Activated B cell treated with CpG ODN at 0.5 μM for 24 hours (primary cell): ENCODE measurements around the gene SLC2A8. TPM values are rescaled to one million over a fixed set of nuclear protein-coding genes. Genes with fewer than 3 reads are reported as not detected.

ENCODE experiments used
- ATAC-seq: fragments of 200-7000 bp; cut with Tn5 transposase; one replicate; pipeline ENCODE4 v1.10.0; 2021; ENCODE audit warnings: low read depth, mild to moderate bottlenecking, moderate library complexity
- CTCF ChIA-PET: fragments of 350-600 bp; sonication (Branson Sonifier 250); formaldehyde crosslinking; loops from one replicate; lab custom pipeline; 2021; ENCODE audit warnings: antibody characterized with exemption; lab: Charles Lee
- POLR2A ChIA-PET: fragments of 350-600 bp; sonication (Branson Sonifier 250); formaldehyde crosslinking; loops from one replicate; lab custom pipeline; 2021; ENCODE audit warnings: antibody characterized with exemption; lab: Charles Lee
- DNase-seq: peaks from one replicate; pipeline ENCODE4 v3.0.0; 2022
- H3K27ac Mint-ChIP-seq: one replicate; pipeline ENCODE4 v1.8.0; 2020; ENCODE audit warnings: mixed read lengths
- H3K27me3 Mint-ChIP-seq: one replicate; pipeline ENCODE4 v1.8.0; 2021; ENCODE audit warnings: mixed read lengths
- H3K36me3 Mint-ChIP-seq: one replicate; pipeline ENCODE4 v1.8.0; 2021; ENCODE audit warnings: low read depth, mixed read lengths
- H3K4me1 Mint-ChIP-seq: one replicate; pipeline ENCODE4 v1.8.0; 2021; ENCODE audit warnings: mixed read lengths
- H3K4me3 Mint-ChIP-seq: one replicate; pipeline ENCODE4 v1.8.0; 2020; ENCODE audit warnings: mild to moderate bottlenecking, mixed read lengths
- H3K9me3 Mint-ChIP-seq: one replicate; pipeline ENCODE4 v1.8.0; 2020; ENCODE audit warnings: mixed read lengths
- CTCF ChIP-seq: fragments of 200-600 bp; IDR thresholded peaks from one replicate; pipeline ENCODE4 v1.8.0; 2022; ENCODE audit warnings: antibody characterized with exemption, mild to moderate bottlenecking
- intact Hi-C: fragments of 100-400 bp; cut with micrococcal nuclease; formaldehyde crosslinking; loops from one replicate; pipeline ENCODE4 v1.15.1; 2024
- total RNA-seq: library from RNA; stranded (reverse); gene quantifications from 2 replicates; pipeline ENCODE4 v1.2.3, GENCODE V29; 2022

The SLC2A8 gene
- total RNA-seq, 1 donor from 2014 or later = 17.1 TPM

GRCh38 chr9:127366594-127366993, 30.4 kb upstream of the SLC2A8 start:
- Mint-ChIP-seq H3K4me1 (no peaks in the 10 kb centered on the region), H3K9me3 (no peaks in the 10 kb centered on the region), H3K4me3 (no peak overlapping the region), H3K27ac (no peak overlapping the region), H3K27me3 (no peaks in the 10 kb centered on the region), H3K36me3 (no peaks in the 10 kb centered on the region)
- TF ChIP-seq CTCF = no peak
- intact Hi-C loops = no loop called here
- ATAC-seq (no peak), DNase-seq (no peak)
- ChIA-PET POLR2A (no interaction called here), CTCF (no interaction called here)

- no peaks in the 10 kb centered on the region for H3K36me3 Mint-ChIP-seq
- POLR2A ChIA-PET = interaction anchor here (0.7 kb wide), 1 partner anchor 8 kb away, joined by 9 read pairs; no protein-coding TSS in a partner anchor
- intact Hi-C loops = no loop called here
- H3K4me1 Mint-ChIP-seq = no peaks in the 10 kb centered on the region
- TF ChIP-seq CTCF = no peak
- DNase-seq (no peak), ATAC-seq (no peak)
- no peak overlapping the region for H3K4me3 Mint-ChIP-seq
- H3K27me3 Mint-ChIP-seq = no peaks in the 10 kb centered on the region
- CTCF ChIA-PET = no interaction called here
- H3K27ac Mint-ChIP-seq = no peak overlapping the region
- H3K9me3 Mint-ChIP-seq = no peaks in the 10 kb centered on the region
Measured at GRCh38 chr9:127368852-127369402, 28.0 kb upstream of the SLC2A8 start.

DNA sequence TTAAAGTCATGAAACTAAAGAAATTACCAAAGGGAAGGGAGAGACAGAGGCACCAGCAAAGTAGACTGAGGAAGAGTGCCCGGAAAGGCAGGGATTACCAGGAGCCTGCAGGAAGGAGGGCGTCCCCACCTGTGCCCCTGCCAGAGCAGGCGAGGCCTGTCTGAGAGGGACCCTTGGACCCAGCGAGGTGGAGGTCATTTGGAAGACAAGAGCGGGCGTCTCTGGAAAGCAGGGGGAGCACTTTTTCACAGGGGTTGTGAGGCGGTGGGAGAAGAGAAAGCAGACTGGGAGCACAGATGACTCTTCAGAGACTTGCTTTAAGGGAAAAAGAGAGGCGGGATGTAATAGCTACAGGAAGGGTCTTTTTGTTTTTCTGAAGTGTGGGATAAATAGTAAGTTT, 27.5 kb upstream of the SLC2A8 start:
- peaks cover 4% of the 10 kb centered on the region for H3K27me3 Mint-ChIP-seq
- ChIA-PET CTCF (no interaction called here), POLR2A (interaction anchor here (0.7 kb wide), 1 partner anchor 8 kb away, joined by 9 read pairs; no protein-coding TSS in a partner anchor)
- DNase-seq = no peak
- H3K9me3 Mint-ChIP-seq = no peaks in the 10 kb centered on the region
- no peaks in the 10 kb centered on the region for H3K4me1 Mint-ChIP-seq
- no peak overlapping the region for H3K4me3 Mint-ChIP-seq
- no peak for ATAC-seq
- TF ChIP-seq CTCF = no peak
- no peak overlapping the region for H3K27ac Mint-ChIP-seq
- H3K36me3 Mint-ChIP-seq = no peaks in the 10 kb centered on the region
- intact Hi-C loops = no loop called here

DNA sequence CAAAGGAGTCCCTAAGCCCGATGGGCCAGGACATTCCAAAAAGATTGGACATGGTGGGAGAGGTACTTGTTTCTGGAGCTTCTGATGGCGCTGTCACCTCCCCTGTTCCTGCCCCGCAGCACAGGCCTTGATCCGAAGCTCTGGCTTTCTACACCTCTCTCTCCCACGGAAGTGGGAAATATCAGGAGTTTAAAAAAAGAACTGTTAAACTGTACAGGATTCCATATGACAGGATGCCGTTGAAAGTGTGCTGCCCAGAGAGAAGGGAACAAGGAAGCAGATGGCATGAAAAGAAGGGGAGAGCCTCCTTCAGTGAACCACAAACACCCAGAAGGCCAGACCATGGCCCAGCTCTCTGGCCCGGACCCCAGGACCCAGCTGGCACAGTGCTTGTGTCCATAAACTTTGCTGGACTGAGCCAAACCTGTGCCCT, 26.8 kb upstream of the SLC2A8 start:
- peaks cover 5% of the 10 kb centered on the region for H3K27me3 Mint-ChIP-seq
- DNase-seq (no peak), ATAC-seq (no peak)
- ChIA-PET CTCF (no interaction called here), POLR2A (no interaction called here)
- H3K4me1 Mint-ChIP-seq = no peaks in the 10 kb centered on the region
- H3K9me3 Mint-ChIP-seq = no peaks in the 10 kb centered on the region
- intact Hi-C loops = no loop called here
- TF ChIP-seq CTCF = no peak
- H3K27ac Mint-ChIP-seq = no peak overlapping the region
- no peaks in the 10 kb centered on the region for H3K36me3 Mint-ChIP-seq
- H3K4me3 Mint-ChIP-seq = no peak overlapping the region

DNA sequence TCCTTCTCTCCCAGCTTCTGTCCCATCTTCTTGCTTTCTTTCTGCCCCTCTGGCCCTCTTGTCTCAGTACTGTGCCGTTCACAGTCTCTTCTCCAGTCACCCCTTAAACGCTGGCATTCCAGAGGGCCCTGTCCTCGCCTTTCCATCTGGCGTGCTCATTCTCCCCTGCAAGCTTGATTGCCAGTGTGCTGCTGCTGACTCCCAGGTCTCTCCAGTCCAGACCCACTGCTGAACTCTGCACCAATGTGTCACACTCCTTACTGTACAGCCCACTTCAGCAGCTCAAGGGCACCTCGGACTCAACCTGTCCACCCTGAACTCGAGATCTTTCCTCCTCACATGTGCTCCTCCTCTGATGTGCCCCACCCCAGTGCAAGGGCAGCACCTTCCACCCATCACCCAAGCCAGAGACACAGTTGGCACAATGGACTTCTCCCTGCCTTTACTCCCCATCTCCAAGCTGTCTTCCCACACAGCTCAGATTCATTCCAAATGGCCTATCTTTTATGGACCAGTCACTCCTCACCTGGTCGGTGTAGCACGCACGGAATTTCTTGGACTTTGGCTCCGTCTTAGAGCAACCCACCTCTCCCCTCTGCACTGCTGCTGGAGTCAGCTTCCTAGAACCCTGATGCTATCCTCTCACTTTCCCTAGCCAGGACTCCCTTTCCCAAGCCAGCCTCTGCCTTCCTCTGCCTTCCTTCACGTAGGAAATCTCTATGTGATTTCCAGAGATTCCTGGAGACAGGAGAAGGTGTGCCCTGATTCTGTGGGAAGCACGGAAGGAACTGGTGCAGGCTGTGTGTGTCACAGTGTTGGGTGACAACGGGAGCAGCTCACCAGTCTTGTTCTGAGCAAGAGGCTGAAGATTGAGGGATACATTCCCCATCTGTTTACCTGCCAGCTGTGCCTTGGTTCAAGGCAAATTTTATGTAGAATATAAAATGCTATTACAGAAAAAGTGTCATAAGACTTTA, 26.0 kb upstream of the SLC2A8 start:
- Mint-ChIP-seq H3K27ac (no peak overlapping the region), H3K4me1 (no peaks in the 10 kb centered on the region), H3K4me3 (no peak overlapping the region), H3K27me3 (peaks cover 5% of the 10 kb centered on the region), H3K9me3 (no peaks in the 10 kb centered on the region), H3K36me3 (no peaks in the 10 kb centered on the region)
- DNase-seq (no peak), ATAC-seq (no peak)
- TF ChIP-seq CTCF = no peak
- ChIA-PET POLR2A (interaction anchor here (0.6 kb wide), 1 partner anchor 10 kb away, joined by 5 read pairs; no protein-coding TSS in a partner anchor), CTCF (no interaction called here)
- intact Hi-C loops = no loop called here
